HepG2 (cell line): ENCODE measurements around the gene CNTD1. TPM values are rescaled to one million over a fixed set of nuclear protein-coding genes. Genes with fewer than 3 reads are reported as not detected.
"Not testable (repeated sequence)": the region's sequence is repeated elsewhere in the genome, so short reads cannot be mapped to it uniquely, and the experiment has no call there.

Experiments used
- ATAC-seq: fragments of 200-7000 bp; cut with Tn5 transposase; 3 replicates; pipeline ENCODE4 v1.9.1; 2020; ENCODE audit warnings: mild to moderate bottlenecking, moderate library complexity
- BruUV-seq: library from RNA; stranded (reverse); fragments of 400-500 nt; replicated peaks from 2 replicates; lab custom pipeline; 2021; lab: Mats Ljungman, UMichigan
- CTCF ChIA-PET: fragments of 300-600 bp; formaldehyde crosslinking; extraction: SDS; loops from one replicate; lab custom pipeline; 2021; ENCODE audit warnings: low total read pairs, inconsistent platforms, low intra/inter-chr PET ratio; lab: Yijun Ruan, JAX
- POLR2A ChIA-PET: fragments of 350-600 bp; sonication (Branson Sonifier 250); formaldehyde crosslinking; loops from one replicate; lab custom pipeline; 2020; ENCODE audit warnings: antibody characterized with exemption, inconsistent platforms; lab: Yijun Ruan, JAX
- DNase-seq: peaks from one replicate; pipeline ENCODE4 v3.0.0-alpha.2; 2015; ENCODE audit warnings: low spot score
- FAIRE-seq: peaks from 3 replicates; lab custom pipeline; 2011; peaks lifted over from hg19 to GRCh38; lab: Jason Lieb, UNC
- H2AFZ ChIP-seq: one replicate; pipeline ENCODE4 v1.6.1; 2011; ENCODE audit warnings: low read length, inconsistent platforms
- H3K27ac ChIP-seq: fragments of 300-600 bp; 3 replicates; pipeline ENCODE4 v1.8.0; 2011; ENCODE audit warnings: mixed run types, mild to moderate bottlenecking, mixed read lengths, low read length, inconsistent platforms; ENCODE audit not compliant: insufficient read depth; ENCODE audit errors: extremely low read length
- H3K27me3 ChIP-seq, 2 experiments: fragments of 200-600 bp in 1 of 2; 2 replicates in 1 of 2; 3 replicates in 1 of 2; pipeline versions ENCODE4 v1.6.0 to v1.8.0; 2011; ENCODE audit warnings: low read length in 2 of 2, mild to moderate bottlenecking in 2 of 2, moderate library complexity in 2 of 2, inconsistent platforms in 1 of 2; ENCODE audit not compliant: insufficient read depth in 2 of 2, control insufficient read depth in 1 of 2
- H3K36me3 ChIP-seq, 2 experiments: fragments of 200-600 bp in 1 of 2; replicated peaks in 1 of 2; 2 replicates in 1 of 2; 3 replicates in 1 of 2; pipeline versions ENCODE4 v1.5.1 to v1.8.0; 2011; ENCODE audit warnings: low read length in 2 of 2, inconsistent platforms in 1 of 2; ENCODE audit not compliant: insufficient read depth in 2 of 2, control insufficient read depth in 1 of 2
- H3K4me1 ChIP-seq: 2 replicates; pipeline ENCODE4 v1.5.1; 2012; ENCODE audit warnings: low read length, inconsistent platforms; ENCODE audit not compliant: insufficient read depth
- H3K4me2 ChIP-seq: 2 replicates; pipeline ENCODE4 v1.6.0; 2011; ENCODE audit warnings: low read depth, low read length, inconsistent platforms
- H3K4me3 ChIP-seq, 3 experiments: fragments of 200-600 bp in 1 of 3; sonication (generic), shearing (Covaris generic) in 1 of 3; replicated peaks in 1 of 3; 2 replicates each; pipeline ENCODE4 v1.5.1; 2011 to 2016; ENCODE audit warnings: low read length in 3 of 3, inconsistent platforms in 2 of 3, low read depth in 2 of 3, mild to moderate bottlenecking in 2 of 3, control low read depth in 1 of 3, mixed read lengths in 1 of 3; ENCODE audit not compliant: insufficient read depth in 1 of 3
- H3K79me2 ChIP-seq: one replicate; pipeline ENCODE4 v1.6.1; 2011; ENCODE audit warnings: low read length, inconsistent platforms; ENCODE audit not compliant: insufficient read depth
- H3K9ac ChIP-seq: 2 replicates; pipeline ENCODE4 v1.6.0; 2011; ENCODE audit warnings: mild to moderate bottlenecking, low read depth, low read length, inconsistent platforms; ENCODE audit not compliant: insufficient read depth
- H3K9me3 ChIP-seq: 2 replicates; pipeline ENCODE4 v1.5.1; 2012; ENCODE audit warnings: mild to moderate bottlenecking, low read length
- H4K20me1 ChIP-seq: 2 replicates; pipeline ENCODE4 v1.6.0; 2011; ENCODE audit warnings: inconsistent platforms, mild to moderate bottlenecking, low read length, moderate library complexity; ENCODE audit not compliant: insufficient read depth
- ATF2 ChIP-seq: sonication (generic); formaldehyde crosslinking; IDR thresholded peaks from 2 replicates; pipeline ENCODE4 v1.4.0; 2020; ENCODE audit warnings: missing genetic modification reagents
- THAP11 ChIP-seq: IDR thresholded peaks from 2 replicates; pipeline ENCODE4 v1.6.1; 2016; ENCODE audit warnings: missing biosample characterization, missing genetic modification reagents
- TRIM24 ChIP-seq: sonication (generic); formaldehyde crosslinking; IDR thresholded peaks from 2 replicates; pipeline ENCODE4 v1.8.0; 2022; ENCODE audit warnings: mild to moderate bottlenecking, missing genetic modification reagents
- ZBTB20 ChIP-seq: sonication (generic); formaldehyde crosslinking; IDR thresholded peaks from 2 replicates; pipeline ENCODE4 v1.8.1; 2023; ENCODE audit warnings: missing genetic modification reagents, low read depth, mild to moderate bottlenecking, borderline replicate concordance
- ZNF180 ChIP-seq: sonication (generic); formaldehyde crosslinking; IDR thresholded peaks from 2 replicates; pipeline ENCODE4 v1.4.0; 2020; ENCODE audit warnings: low read depth, missing genetic modification reagents, borderline replicate concordance
- ZNF563 ChIP-seq: sonication (generic); formaldehyde crosslinking; IDR thresholded peaks from 2 replicates; pipeline ENCODE4 v1.8.0; 2022; ENCODE audit warnings: mild to moderate bottlenecking, moderate library complexity, missing genetic modification reagents
- ZNF687 ChIP-seq: sonication (generic); formaldehyde crosslinking; IDR thresholded peaks from 2 replicates; pipeline ENCODE4 v1.5.1; 2020; ENCODE audit warnings: mild to moderate bottlenecking, missing genetic modification reagents, moderate library complexity
- WGBS: methylation state at CpG from one replicate; pipeline ENCODE4 v1.1.6; 2017; ENCODE audit warnings: low lambda C conversion rate; 5-methylcytosine and 5-hydroxymethylcytosine counted together
- in situ Hi-C: cut with HindIII; loops from 2 replicates; pipeline ENCODE4 v1.10.0; 2017; ENCODE audit warnings: low pct_unique_long_range_greater_than_20kb; ENCODE audit not compliant: extremely low pct_ligation_motif_present
- intact Hi-C: fragments of 100-400 bp; cut with micrococcal nuclease; formaldehyde crosslinking; loops from one replicate; pipeline ENCODE4 v1.10.0; 2022; ENCODE audit not compliant: unreplicated experiment
- polyA plus RNA-seq, 8 experiments: library from polyadenylated mRNA; depleted of rRNA in 3 of 8; stranded (reverse) in 7 of 8; unstranded in 1 of 8; fragments of >200 nt; fragmentation: Illumina TruSeq in 4 of 8; extraction: Trizol in 4 of 8; gene quantifications; 2 replicates each; pipeline versions ENCODE4 v1.2.1 to v1.2.3, GENCODE V29; 2011 to 2016; ENCODE audit warnings: low read depth in 4 of 8, missing spikeins in 1 of 8, mixed read lengths in 1 of 8; ENCODE audit not compliant: insufficient read depth in 1 of 8
- total RNA-seq, 5 experiments: library from RNA; depleted of rRNA; stranded (reverse); fragments of >200 nt; fragmentation: Illumina TruSeq; extraction: Trizol; gene quantifications; 2 replicates each; pipeline ENCODE4 v1.2.3, GENCODE V29; 2016; ENCODE audit warnings: low read depth in 1 of 5

Gene CNTD1
- total and polyA plus RNA-seq, 2 of the 13 experiments (the other 11 are each of a cell fraction or from before 2014, with no cell fraction given) = 0.11 to 0.15 TPM

- H3K4me2 ChIP-seq, H3K4me3 ChIP-seq, BruUV-seq, H3K79me2 ChIP-seq, intact Hi-C loops, H3K36me3 ChIP-seq, CTCF ChIA-PET, H4K20me1 ChIP-seq, H3K9ac ChIP-seq, in situ Hi-C loops, DNase-seq, ATAC-seq, H2AFZ ChIP-seq, FAIRE-seq, H3K27ac ChIP-seq, H3K27me3 ChIP-seq, H3K9me3 ChIP-seq: not testable (repeated sequence)
- H3K4me1 ChIP-seq = peaks cover 57% of the 10 kb centered on the region
- 0 out of 2 replicates have a peak, but pooled peaks have one; percentile 17 for TF ChIP-seq ZNF687
- WGBS = 85% methylated on average over 7 of the region's 8 CpGs
- POLR2A ChIA-PET = interaction anchor here (0.8 kb wide), 1 partner anchor 38 kb away, joined by 4 read pairs; no protein-coding TSS in a partner anchor
Observed at GRCh38 chr17:42856516-42856915, 57.9 kb downstream of the CNTD1 start.

- no TSS peak for BruUV-seq
- H3K27me3 ChIP-seq = no peaks in the 10 kb centered on the region
- ChIA-PET CTCF (no interaction called here), POLR2A (interaction anchor here (0.8 kb wide), 1 partner anchor 37 kb away, joined by 4 read pairs; no protein-coding TSS in a partner anchor)
- in situ Hi-C loops (no loop called here), intact Hi-C loops (no loop called here)
- H3K36me3 ChIP-seq = no peaks in the 10 kb centered on the region; a peak in 1 of 5 replicates
- H3K9ac ChIP-seq = no peak overlapping the region
- H2AFZ ChIP-seq = no peak overlapping the region
- H3K4me1 ChIP-seq = peaks cover 48% of the 10 kb centered on the region
- ATAC-seq (no peak), FAIRE-seq (no peak), DNase-seq (no peak)
- H3K4me2 ChIP-seq = no peak overlapping the region
- no peak overlapping the region for H3K27ac ChIP-seq
- H3K9me3 ChIP-seq = no peaks in the 10 kb centered on the region
- H3K4me3 ChIP-seq = no peak overlapping the region
- no peaks in the 10 kb centered on the region for H4K20me1 ChIP-seq
- WGBS = 80% methylated on average over 1 of the region's 1 CpG
- no peak for TF ChIP-seq ATF2 (CRISPR knock-in tag)
- TF ChIP-seq ZNF563 (CRISPR knock-in tag) = no peak
- TF ChIP-seq TRIM24 (CRISPR knock-in tag) = no peak
- TF ChIP-seq ZBTB20 (CRISPR knock-in tag) = no peak
- no peak for TF ChIP-seq THAP11 (CRISPR knock-in tag)
- TF ChIP-seq ZNF180 (CRISPR knock-in tag) = no peak
- peaks cover 10% of the 10 kb centered on the region for H3K79me2 ChIP-seq
Observed at GRCh38 chr17:42857389-42857788, 58.7 kb downstream of the CNTD1 start.
